CD4-positive, alpha-beta T cell (primary cell): ENCODE data around the gene KCTD16. TPM values are rescaled to one million over a fixed set of nuclear protein-coding genes. Genes with fewer than 3 reads are reported as not detected.

Experiments used
- ATAC-seq: fragments of 200-7000 bp; cut with Tn5 transposase; one replicate; pipeline ENCODE4 v1.10.0; 2022; ENCODE audit warnings: mild to moderate bottlenecking; ENCODE audit not compliant: poor library complexity
- CTCF ChIA-PET: fragments of 350-600 bp; sonication (Branson Sonifier 250); formaldehyde crosslinking; loops from one replicate; lab custom pipeline; 2021; ENCODE audit warnings: antibody characterized with exemption, inconsistent platforms; lab: Charles Lee
- POLR2A ChIA-PET: fragments of 350-600 bp; sonication (Branson Sonifier 250); formaldehyde crosslinking; loops from one replicate; lab custom pipeline; 2021; ENCODE audit warnings: antibody characterized with exemption, inconsistent platforms; lab: Charles Lee
- DNase-seq, 14 experiments: peaks; one replicate each; pipeline ENCODE4 v3.0.0-alpha.2; 2013 to 2020; ENCODE audit warnings: mixed read lengths in 2 of 14
- H3K27ac ChIP-seq, 2 donors: one replicate each; pipeline versions ENCODE4 v1.5.1 to v1.7.0; 2013; ENCODE audit warnings: low read length in 2 of 2, low read depth in 1 of 2, mild to moderate bottlenecking in 1 of 2
- H3K27me3 ChIP-seq, 2 experiments: 1 replicate in 1 of 2; 2 replicates in 1 of 2; pipeline versions ENCODE4 v1.6.1 to v1.7.0; 2013; ENCODE audit warnings: low read length in 2 of 2, control low read depth in 1 of 2, mild to moderate bottlenecking in 1 of 2, moderate library complexity in 1 of 2; ENCODE audit not compliant: insufficient read depth in 2 of 2, control insufficient read depth in 1 of 2
- H3K36me3 ChIP-seq: one replicate; pipeline ENCODE4 v1.6.1; 2013; ENCODE audit warnings: low read length, control low read depth; ENCODE audit not compliant: insufficient read depth
- H3K4me1 ChIP-seq: one replicate; pipeline ENCODE4 v1.6.1; 2013; ENCODE audit warnings: low read length, control low read depth; ENCODE audit not compliant: insufficient read depth
- H3K4me3 ChIP-seq: one replicate; pipeline ENCODE4 v1.5.1; 2013; ENCODE audit warnings: mild to moderate bottlenecking, low read length, moderate library complexity
- H3K9me3 ChIP-seq, 2 experiments: 1 replicate in 1 of 2; 2 replicates in 1 of 2; pipeline versions ENCODE4 v1.6.1 to v1.7.0; 2013; ENCODE audit warnings: low read length in 2 of 2, mild to moderate bottlenecking in 2 of 2, control low read depth in 1 of 2, moderate library complexity in 1 of 2; ENCODE audit not compliant: control insufficient read depth in 1 of 2, insufficient read depth in 1 of 2
- H3K27ac Mint-ChIP-seq: one replicate; pipeline ENCODE4 v1.8.0; 2020; ENCODE audit warnings: mixed read lengths
- H3K27me3 Mint-ChIP-seq: one replicate; pipeline ENCODE4 v1.8.0; 2021; ENCODE audit warnings: mixed read lengths
- H3K36me3 Mint-ChIP-seq: one replicate; pipeline ENCODE4 v1.8.0; 2021; ENCODE audit warnings: low read depth, mixed read lengths
- H3K4me1 Mint-ChIP-seq: one replicate; pipeline ENCODE4 v1.8.0; 2021; ENCODE audit warnings: low read depth, mixed read lengths
- H3K4me3 Mint-ChIP-seq: one replicate; pipeline ENCODE4 v1.8.0; 2020; ENCODE audit warnings: mild to moderate bottlenecking, mixed read lengths
- H3K9me3 Mint-ChIP-seq: one replicate; pipeline ENCODE4 v1.8.0; 2020; ENCODE audit warnings: mixed read lengths
- CTCF ChIP-seq: fragments of 200-600 bp; IDR thresholded peaks from one replicate; pipeline ENCODE4 v1.8.0; 2022; ENCODE audit warnings: antibody characterized with exemption, mild to moderate bottlenecking
- intact Hi-C, 2 experiments: fragments of 100-400 bp; cut with DNase I in 1 of 2; cut with micrococcal nuclease in 1 of 2; formaldehyde crosslinking; loops; one replicate each; pipeline versions ENCODE4 v1.15.1 to v1.9.0; 2023 to 2025; cut with DNase I, micrococcal nuclease
- total RNA-seq, 174 experiments: library from RNA in 2 of 174; stranded (reverse) in 2 of 174; gene quantifications; one replicate each; pipeline ENCODE4 v1.2.3 and lab custom pipeline; 2021 to 2026

KCTD16 gene
- total RNA-seq, 2 experiments from 2014 or later = not detected

- CTCF ChIA-PET = no interaction called here
- DNase-seq = no peak
- peaks cover 9% of the 10 kb centered on the region for H3K9me3 Mint-ChIP-seq
Observed at GRCh38 chr5:144405991-144406390, 235.3 kb downstream of the KCTD16 start.

GRCh38 chr5:144406442-144406841 lies 235.8 kb downstream of the KCTD16 start:
- H3K27me3 Mint-ChIP-seq = peaks cover under 1% of the 10 kb centered on the region
- H3K36me3 Mint-ChIP-seq = no peaks in the 10 kb centered on the region
- Histone ChIP-seq H3K27me3 (no peaks in the 10 kb centered on the region), H3K4me3 (no peak overlapping the region), H3K27ac (no peak overlapping the region), H3K9me3 (peaks cover 0 to 7% of the 10 kb centered on the region in 2 experiments), H3K4me1 (no peaks in the 10 kb centered on the region), H3K36me3 (no peaks in the 10 kb centered on the region)
- ChIA-PET POLR2A (no interaction called here), CTCF (no interaction called here)
- H3K4me1 Mint-ChIP-seq = no peaks in the 10 kb centered on the region
- no peak overlapping the region for H3K4me3 Mint-ChIP-seq
- intact Hi-C loops = no loop called here
- H3K9me3 Mint-ChIP-seq = peaks cover 9% of the 10 kb centered on the region
- TF ChIP-seq CTCF = no peak
- DNase-seq (no peak), ATAC-seq (no peak)
- H3K27ac Mint-ChIP-seq = no peak overlapping the region

More at GRCh38 chr5:144405991-144406390, 235.3 kb downstream of the KCTD16 start:
- ATAC-seq = no peak
- Mint-ChIP-seq H3K4me3 (no peak overlapping the region), H3K4me1 (no peaks in the 10 kb centered on the region), H3K27me3 (no peaks in the 10 kb centered on the region), H3K36me3 (no peaks in the 10 kb centered on the region), H3K27ac (no peak overlapping the region)
- Histone ChIP-seq H3K27ac (no peak overlapping the region), H3K27me3 (no peaks in the 10 kb centered on the region), H3K4me1 (no peaks in the 10 kb centered on the region), H3K4me3 (no peak overlapping the region), H3K9me3 (peaks cover 0 to 7% of the 10 kb centered on the region in 2 experiments), H3K36me3 (no peaks in the 10 kb centered on the region)
- TF ChIP-seq CTCF = no peak
- intact Hi-C loops = no loop called here
- POLR2A ChIA-PET = no interaction called here

GRCh38 chr5:144414202-144415029 lies 243.7 kb downstream of the KCTD16 start:
- intact Hi-C loops = no loop called here
- CTCF ChIA-PET = no interaction called here
- H3K9me3 ChIP-seq = peaks cover 0 to 7% of the 10 kb centered on the region in 2 experiments
- peaks cover 8% of the 10 kb centered on the region for H3K9me3 Mint-ChIP-seq
- no peaks in the 10 kb centered on the region for H3K4me1 ChIP-seq
- no peaks in the 10 kb centered on the region for H3K36me3 ChIP-seq
- H3K36me3 Mint-ChIP-seq = no peaks in the 10 kb centered on the region
- H3K27me3 Mint-ChIP-seq = peaks cover 5% of the 10 kb centered on the region
- H3K4me1 Mint-ChIP-seq = no peaks in the 10 kb centered on the region
- DNase-seq = no peak
- no peaks in the 10 kb centered on the region for H3K27me3 ChIP-seq
- no peak overlapping the region for H3K27ac ChIP-seq
- TF ChIP-seq CTCF = no peak
- ATAC-seq = no peak
- no peak overlapping the region for H3K27ac Mint-ChIP-seq
- H3K4me3 ChIP-seq = no peak overlapping the region
- POLR2A ChIA-PET = no interaction called here
- H3K4me3 Mint-ChIP-seq = no peak overlapping the region
